Measurements from ENCODE around the gene RIN1. TPM values are rescaled to one million over a fixed set of nuclear protein-coding genes. Genes with fewer than 3 reads are reported as not detected.
"Not testable (repeated sequence)": the region's sequence is repeated elsewhere in the genome, so short reads cannot be mapped to it uniquely, and the experiment has no call there.

Gene RIN1
- total RNA-seq, 1 donor from 2014 or later: 1.3 TPM

GRCh38 chr11:66359662-66360087 is 23.4 kb upstream of the RIN1 start:
- intact Hi-C loops (cut with micrococcal nuclease): no loop called here

- intact Hi-C loops (cut with micrococcal nuclease): not testable (repeated sequence)
These were observed 14.5 kb upstream of the RIN1 start for GRCh38 chr11:66350560-66351235.

GRCh38 chr11:66349084-66349386 is 12.8 kb upstream of the RIN1 start:
- intact Hi-C loops (cut with micrococcal nuclease): loop anchor here (5.0 kb wide), 2 partner anchors 88 to 268 kb away; partner anchors contain the start of genes MRPL11 and RBM14

DNA sequence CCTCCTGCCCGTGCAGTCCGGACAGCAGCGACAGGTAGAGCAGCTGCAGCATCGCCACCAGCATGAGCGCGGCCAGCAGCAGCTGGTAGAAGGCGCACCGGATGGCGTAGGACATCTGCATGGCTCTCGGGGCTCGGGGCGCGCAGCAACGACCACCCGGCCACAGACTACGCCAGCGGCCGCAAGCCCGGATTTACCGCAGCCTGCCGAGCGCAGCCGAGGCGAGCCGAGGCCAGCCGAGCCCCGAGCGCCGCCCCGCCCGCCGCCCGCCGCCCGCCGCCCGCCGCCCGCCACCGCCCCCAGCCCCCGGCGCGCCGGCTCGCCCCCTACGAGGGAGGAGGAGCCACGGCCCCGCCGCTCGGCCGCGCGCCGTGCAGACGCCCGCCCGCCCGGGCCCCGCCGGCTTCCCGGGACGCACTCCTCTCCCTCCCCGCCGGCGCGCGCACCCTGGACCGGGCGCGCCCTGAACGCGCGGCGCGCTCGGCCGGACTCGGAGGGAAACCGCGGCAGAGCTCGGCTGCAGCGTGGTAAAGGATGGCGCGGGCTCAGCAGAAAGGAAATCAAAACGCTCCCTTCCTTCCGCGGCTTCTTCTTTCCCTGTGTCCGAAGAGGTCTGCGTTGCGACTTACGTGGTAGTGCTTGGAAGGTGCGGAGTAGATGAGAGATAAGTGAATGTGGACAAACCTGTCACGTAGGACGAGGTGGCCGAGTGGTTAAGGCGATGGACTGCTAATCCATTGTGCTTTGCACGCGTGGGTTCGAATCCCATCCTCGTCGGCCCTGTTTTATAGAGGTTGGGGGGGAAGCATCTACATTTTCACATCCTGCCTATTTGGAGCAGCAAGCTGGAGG is 11.4 kb upstream of the RIN1 start, which contains the start of gene B4GAT1:
B4GAT1 (minus strand) TSS at position 205 of the 852 bp plus-strand sequence; CDS start at position 121, 84 bp downstream.
- intact Hi-C loops (cut with micrococcal nuclease): loop anchor here (1.0 to 5.0 kb wide), 3 partner anchors 25 to 270 kb away; partner anchors contain the start of genes MRPL11 and RBM14

DNA sequence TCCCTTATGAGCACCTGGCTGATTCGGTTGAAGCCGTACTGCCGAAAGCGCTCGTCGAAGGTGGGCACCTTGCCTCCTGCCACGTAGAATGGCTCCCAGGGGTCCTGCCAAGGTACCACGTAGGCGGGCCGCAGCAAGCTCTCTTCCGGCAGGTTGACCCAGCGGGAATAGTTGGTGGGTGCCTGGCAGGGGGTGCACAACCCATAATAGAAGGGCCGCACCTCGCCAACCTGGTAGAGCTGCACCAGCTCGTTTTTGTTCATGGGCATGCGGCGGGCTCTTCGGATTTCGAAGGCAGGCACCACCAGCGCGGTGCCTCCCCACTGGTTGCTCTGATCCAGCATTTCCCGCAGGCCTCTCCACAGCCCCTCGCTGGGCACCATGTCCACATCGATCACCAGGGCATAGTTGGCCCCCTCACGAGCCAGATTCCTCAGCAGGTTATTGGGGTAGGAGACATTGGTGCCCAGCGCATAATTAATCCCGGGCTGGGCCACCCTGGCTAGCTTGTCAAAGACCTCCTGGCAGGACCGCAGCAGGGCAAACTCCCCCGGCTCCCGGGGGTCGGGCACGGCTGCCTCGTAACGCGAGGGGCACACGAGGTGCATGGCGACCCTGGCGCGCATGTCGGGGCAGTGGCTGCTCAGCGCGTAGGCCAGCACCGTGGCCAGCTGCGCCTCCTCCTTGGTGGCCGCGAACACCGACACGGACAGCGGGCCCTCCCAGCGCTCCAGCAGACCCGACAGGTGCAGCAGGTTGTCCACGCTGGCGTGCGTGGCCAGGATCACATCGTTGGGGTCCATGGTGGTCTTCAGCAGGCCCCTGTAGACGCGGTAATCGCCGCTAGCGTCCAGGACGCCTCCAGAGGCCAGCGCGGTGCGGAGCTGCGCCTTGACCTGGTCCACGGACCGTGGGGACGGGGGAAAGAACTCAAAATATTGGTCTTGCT is 10.5 kb upstream of the RIN1 start:
- intact Hi-C loops (cut with micrococcal nuclease): loop anchor here (5.0 kb wide), 2 partner anchors 91 to 271 kb away; partner anchors contain the start of genes MRPL11 and RBM14

- intact Hi-C loops (cut with micrococcal nuclease): loop anchor here (1.0 to 5.0 kb wide), 5 partner anchors 33 to 293 kb away; partner anchors contain the start of genes MRPL11, RBM14, SF3B2 and YIF1A
These were observed 9.0 kb upstream of the RIN1 start for GRCh38 chr11:66345316-66345649.

DNA sequence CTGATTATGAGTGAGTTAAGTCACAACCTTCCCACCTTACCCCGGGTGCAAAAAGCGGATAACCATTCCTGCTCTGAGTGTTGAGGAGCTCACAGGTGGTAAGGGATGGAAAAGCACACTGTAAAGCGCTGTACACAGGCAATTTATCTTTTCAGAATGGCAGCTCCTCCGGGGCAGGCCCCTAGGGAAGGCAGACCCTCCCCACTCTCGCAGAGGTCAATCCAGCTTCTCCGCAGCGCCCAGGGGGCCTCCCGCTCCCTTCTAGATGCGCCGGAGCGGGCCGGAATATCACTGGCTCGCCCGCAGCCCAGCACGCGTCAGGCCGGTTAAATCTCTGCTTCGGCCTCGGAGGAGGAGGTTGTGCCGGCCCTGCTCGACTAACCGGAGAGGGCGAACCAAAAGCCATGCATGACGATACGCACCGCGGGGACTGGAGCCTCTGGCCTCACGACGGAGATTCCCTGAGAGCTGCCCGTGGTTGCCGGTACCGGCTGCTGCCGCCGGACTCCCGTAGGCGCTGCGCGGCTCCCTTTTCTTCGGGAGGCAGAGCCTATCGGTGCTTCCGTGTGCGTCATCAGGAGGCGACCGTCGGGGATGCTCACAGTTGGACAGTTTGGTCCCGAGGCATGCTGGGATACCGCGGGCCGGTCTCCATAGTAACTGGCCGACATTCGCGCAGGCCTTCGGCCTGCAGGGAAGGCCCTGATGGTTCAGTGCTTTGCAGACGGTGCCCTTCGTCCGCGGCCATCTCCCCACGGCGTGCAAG is 8.5 kb upstream of the RIN1 start, which contains the start of gene BRMS1:
BRMS1 (minus strand) TSS at position 555 of the 766 bp plus-strand sequence. CDS start 2,870 bp downstream, outside the sequence.
- intact Hi-C loops (cut with micrococcal nuclease): loop anchor here (1.0 to 5.0 kb wide), 5 partner anchors 32 to 292 kb away; partner anchors contain the start of genes MRPL11, RBM14, SF3B2 and YIF1A

DNA sequence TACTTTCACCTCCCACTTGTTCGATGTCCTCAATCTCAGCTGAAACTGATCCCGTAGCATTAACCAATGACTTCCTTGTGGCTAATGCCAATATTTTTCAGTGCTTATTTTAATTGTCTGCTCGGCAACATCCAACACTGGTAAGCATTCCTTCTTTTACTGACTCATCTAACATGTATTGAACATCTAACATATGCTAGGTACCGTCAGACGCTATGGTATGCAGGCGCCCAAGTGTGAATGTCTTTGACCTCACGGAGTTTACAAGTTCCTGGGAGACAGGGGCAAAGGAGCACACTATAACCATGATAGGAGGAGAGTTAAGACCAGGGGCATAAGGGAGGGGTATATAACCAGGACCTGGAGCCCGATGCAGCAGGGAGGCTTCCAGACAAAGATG is 6.9 kb upstream of the RIN1 start:
- intact Hi-C loops (cut with micrococcal nuclease): no loop called here

DNA sequence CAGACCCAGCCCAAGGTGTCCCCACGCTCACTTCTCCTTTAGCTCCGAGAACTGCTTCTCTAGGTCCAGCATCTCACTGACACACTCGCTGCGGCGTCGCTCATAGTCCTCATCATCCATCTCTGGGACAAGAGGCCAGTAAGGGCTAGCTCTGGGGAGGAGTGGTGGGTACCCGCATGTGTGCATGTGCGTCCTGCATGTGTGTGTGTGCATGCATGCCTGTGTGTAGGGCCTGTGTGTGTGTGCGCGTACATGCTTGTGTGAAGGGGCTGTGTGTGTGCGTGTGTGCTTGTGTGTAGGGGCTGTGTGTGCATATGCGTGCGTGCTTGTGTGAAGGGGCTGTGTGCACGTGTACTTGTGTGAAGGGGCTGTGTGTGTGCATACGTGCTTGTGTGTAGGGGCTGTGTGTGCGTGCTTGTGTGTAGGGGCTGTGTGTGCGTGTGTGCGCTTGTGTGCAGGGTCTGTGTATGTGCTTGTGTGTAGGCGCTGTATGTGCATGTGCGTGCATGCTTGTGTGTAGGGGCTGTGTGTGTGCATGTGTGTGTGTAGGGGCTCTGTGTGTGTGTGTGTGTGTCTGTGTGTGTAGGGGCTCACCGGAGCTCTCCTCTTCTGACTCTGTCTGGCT is 5.4 kb upstream of the RIN1 start:
- intact Hi-C loops (cut with micrococcal nuclease): no loop called here

DNA sequence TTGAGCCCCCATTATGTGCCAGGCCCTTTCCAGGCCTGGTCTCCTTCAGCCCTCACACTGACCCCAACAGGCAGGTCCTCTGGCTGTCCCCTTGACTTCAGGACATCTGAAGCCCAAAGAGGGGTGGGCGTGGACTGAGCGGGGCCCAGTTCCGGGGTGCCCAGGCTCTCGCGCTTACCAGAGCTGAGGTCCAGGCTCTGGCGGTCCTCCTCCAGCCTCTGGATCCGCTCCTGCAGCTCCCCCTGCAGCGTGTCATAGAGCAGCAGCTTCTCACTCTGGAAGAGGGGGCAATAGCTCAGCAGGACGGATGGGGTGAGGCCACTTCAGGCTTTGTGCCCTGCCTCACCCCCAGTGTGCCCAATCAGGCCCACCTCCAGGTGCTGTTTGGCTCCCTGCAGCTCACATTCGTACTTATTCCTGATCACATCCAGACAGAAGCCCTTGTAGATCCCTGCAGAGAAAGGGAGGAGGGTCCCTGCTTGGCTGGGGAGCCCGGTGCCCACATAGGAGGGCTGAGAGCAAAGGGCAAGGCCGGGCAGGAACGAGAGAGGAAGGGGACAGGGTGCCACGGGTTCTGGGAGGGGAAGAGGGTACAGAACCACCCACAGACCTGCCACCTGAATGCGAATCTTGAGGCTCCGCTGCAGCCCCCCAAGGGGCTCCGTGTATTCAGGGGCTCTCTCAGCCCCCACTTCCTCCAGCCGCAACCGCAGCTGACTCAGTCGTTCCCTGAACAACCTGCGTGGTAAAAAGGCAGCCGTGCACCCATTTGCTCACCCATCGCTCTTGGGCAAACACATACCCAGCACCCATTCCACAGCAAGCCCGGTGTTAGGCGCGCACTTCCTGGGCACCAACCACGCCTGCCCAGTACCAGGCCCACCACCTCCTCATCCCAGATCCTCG is 4.6 kb upstream of the RIN1 start:
- intact Hi-C loops (cut with micrococcal nuclease): no loop called here

- intact Hi-C loops (cut with micrococcal nuclease): no loop called here
These were observed 3.7 kb upstream of the RIN1 start for GRCh38 chr11:66339686-66340483.

- intact Hi-C loops (cut with micrococcal nuclease): no loop called here
These were observed 3.0 kb upstream of the RIN1 start for GRCh38 chr11:66339162-66339675.

DNA sequence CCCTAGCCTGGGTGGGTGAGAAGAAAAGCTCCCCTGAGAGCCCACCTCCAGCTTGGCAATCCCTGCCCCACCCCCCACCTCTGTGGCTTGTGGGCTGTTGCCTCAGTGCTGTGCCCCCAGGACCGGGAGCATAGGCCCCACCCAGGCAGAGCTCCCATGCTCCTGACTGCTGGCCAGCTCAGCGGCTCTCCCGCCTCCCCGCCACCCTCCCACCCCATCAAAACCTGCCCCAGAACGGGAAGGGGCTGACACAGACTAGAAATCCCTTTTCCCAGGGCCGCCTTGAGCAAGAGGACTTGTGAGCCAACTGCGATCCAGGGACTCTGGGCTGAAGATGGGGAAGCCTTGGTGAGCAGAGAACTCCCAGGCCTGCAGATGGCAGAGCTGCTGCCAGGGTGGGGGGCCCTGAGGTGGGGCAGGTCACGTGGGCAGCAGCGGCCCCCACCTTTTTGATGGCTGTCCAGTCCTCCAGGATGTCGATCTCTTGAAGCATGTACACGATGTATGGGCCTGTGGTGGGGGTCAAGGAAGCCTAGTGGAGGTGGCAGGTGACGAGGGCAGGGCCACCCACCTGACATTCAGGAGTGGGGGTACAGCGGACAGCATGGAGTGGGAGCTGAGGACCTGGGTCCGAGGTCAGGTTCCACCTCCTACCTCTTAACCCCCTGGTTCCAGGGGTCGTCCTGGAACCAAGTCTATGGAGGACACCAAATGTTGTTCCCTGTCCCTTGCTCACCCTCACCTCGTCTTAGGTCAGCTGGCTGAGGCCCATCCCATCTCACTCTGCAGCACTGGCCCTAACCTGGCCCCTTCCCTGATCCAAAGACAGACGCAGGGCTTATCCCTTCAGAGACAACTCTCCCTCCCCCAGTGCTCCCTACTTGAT is 2.3 kb upstream of the RIN1 start:
- intact Hi-C loops (cut with micrococcal nuclease): no loop called here

GRCh38 chr11:66337103-66337899 is 1.1 kb upstream of the RIN1 start:
- intact Hi-C loops (cut with micrococcal nuclease): no loop called here

DNA sequence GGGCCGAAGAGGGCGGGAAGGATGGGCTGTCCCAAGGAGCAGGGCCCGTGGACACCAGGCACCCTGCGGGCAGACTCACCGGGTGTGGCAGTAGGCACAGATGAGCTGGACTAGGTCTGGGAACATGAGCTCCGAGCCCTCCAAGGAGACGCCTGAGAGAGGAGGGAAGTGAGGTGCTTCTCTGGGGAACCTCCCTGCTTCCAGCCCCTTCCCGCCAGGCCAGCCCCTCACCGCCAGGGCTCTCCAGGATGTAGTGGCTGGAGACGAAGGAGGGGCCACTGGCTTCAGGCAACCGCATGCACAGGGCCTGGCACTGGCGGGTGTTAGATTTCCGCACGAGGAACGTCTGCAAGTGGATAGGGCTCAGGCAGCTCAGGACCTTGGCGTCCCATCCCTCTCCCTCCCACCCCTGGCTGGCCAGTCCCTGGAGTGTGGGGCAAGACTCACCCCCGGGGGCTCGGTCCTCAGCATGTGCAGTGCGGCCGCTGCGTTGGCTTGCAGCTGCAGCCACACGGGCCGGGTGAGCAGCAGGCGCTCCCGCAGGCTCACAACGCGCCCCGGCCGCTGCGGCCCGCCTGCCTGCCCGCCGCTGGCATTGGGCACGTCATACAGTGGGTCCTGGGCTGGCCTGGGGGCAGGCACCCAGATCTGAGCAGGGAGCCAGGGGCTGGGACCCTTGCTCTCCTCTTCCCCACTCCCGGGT is 552 bp downstream of the RIN1 start:
- intact Hi-C loops (cut with micrococcal nuclease): no loop called here

Data from T-helper 2 cell treated with Interferon-gamma antibody and Interleukin-4, amounts not matched to agents 100 ng/mL and 5 ng/mL, for 36 hours (primary cell).